Stimulated activated CD4-positive, alpha-beta T cell treated with anti-CD3 and anti-CD28 coated beads, TNF-alpha, amount 100 ng/mL, for 48 hours (primary cell): ENCODE data around the gene PILRA.
"Not testable (repeated sequence)": the region's sequence is repeated elsewhere in the genome, so short reads cannot be mapped to it uniquely, and the experiment has no call there.

ENCODE experiments used
- DNase-seq, 3 donors: peaks; one replicate each; pipeline ENCODE4 v3.0.0-alpha.2; 2020; ENCODE audit warnings: low read depth in 3 of 3

The PILRA gene

DNA sequence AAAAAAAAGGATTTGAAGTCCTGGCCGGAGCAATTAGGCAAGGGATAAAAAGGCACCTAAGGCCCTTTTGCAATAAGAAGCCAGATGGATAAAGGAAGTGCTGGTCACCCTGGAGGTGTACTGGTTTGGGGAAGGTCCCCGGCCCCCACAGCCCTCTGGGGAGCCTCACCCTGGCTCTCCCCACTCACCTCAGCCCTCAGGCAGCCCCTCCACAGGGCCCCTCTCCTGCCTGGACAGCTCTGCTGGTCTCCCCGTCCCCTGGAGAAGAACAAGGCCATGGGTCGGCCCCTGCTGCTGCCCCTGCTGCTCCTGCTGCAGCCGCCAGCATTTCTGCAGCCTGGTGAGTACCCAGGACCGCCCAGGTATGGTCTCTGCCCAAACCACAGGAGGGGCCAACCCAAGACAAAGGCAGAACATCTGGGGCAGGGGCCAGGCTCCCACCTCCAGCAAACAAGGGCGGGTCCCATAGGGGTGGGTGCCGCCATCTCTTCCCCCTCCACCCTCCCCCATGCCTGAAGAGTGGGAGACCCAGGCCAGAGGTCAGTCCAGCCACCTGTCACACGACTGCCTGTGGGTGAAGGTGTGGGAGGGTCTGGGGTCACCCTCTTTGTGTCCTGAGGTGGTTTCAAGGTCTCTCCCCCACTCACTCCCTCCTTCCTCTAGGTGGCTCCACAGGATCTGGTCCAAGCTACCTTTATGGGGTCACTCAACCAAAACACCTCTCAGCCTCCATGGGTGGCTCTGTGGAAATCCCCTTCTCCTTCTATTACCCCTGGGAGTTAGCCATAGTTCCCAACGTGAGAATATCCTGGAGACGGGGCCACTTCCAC lies 15.0 kb upstream of the PILRA start, which contains the start of gene PILRB:
Gene PILRB (plus strand): TSS at position 91 of the 830 bp plus-strand sequence. CDS start 186 bp downstream, at position 277.
- no peak for DNase-seq

DNA sequence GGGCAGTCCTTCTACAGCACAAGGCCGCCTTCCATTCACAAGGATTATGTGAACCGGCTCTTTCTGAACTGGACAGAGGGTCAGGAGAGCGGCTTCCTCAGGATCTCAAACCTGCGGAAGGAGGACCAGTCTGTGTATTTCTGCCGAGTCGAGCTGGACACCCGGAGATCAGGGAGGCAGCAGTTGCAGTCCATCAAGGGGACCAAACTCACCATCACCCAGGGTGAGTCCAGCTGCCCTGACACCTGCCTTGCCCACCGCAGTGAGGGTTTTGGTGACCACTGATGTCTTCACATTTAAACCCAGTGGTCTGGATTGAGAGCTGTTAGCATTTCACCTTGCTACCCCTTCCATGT lies 14.5 kb upstream of the PILRA start:
- no peak for DNase-seq

DNA sequence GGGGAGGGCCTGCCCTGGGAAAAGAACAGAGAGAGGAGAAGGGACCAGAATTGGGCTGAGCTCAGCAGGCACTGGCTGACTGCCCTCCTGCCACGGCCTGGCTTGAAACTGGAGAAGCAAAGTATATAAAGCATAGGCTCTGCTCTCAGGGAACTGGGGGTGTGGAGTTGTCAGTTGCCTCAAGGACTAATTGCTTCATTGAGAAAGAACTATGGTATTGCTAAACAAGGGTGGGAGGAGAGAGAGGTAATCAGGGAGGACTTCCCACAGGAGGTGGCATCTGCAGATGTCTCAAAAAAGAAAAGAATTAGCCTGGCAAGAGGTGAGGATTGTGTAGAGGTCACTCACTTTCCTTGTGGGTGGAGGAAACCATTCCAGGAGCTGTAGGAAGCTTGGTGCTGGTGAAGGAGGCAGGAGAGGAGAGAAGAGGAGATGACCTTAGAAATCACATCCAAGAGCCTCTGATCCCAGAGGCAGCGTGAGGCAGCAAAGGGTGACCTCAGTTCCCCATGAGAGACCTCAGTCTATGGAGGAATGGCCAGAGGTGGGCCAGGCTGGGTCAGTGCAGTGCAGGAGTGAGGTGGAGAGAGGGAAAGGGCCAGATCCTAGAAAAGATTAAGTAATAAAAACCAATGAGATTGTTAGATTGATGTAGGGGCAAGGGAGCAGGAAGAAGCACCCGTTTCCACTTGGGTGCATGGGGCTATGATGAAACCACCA lies 13.0 kb upstream of the PILRA start:
- no peak for DNase-seq

DNA sequence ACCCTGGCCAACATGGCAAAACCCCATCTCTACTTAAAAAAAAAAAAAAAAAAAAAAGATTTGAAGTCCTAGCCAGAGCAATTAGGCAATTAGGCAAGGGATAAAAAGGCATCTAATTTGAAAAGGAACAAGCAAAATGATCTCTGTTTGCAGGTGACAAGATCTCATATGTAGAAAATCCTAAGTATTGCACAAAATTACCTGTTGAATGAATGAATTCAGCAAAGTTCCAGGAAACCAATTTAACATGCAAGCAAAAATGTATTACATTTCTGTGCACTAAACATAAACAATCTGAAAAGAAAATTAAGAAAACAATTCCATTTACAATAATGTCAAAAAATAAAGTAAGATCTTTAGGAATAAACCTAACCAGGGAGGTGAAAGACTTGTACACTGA lies 10.2 kb upstream of the PILRA start:
- no peak for DNase-seq

DNA sequence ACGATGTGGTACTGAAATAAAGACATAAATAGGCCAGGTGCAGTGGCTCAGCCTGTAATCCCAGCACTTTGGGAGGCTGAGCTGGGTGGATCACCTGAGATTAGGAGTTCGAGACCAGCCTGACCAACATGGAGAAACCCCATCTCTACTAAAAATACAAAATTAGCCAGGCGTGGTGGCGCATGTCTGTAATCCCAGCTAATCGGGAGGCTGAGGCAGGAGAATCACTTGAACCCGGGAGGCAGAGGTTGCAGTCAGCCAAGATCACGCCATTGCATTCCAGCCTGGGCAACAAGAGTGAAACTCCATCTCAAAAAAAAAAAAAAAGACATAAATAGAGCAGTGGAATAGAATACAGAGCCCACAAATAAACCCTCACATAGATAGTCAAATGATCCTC lies 9.5 kb upstream of the PILRA start:
- not testable (repeated sequence) for DNase-seq

DNA sequence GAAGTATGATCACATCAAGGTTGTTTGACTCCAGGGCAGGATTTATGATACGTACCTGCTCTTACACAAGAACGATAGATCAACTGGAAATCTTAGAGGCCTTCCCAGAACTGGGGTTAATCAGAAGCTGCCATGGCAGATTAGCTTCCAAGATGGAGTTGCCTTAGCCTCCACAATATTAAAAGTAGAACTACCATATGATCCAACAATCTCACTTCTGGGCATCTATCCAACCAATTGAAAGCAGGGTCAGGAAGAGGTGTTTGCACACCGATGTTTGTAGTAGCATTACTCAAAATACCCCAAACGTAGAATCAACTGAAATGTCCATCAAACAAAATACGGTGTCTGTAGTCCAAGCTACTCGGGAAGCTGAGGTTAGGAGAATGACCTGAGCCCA lies 8.8 kb upstream of the PILRA start:
- no peak for DNase-seq

DNA sequence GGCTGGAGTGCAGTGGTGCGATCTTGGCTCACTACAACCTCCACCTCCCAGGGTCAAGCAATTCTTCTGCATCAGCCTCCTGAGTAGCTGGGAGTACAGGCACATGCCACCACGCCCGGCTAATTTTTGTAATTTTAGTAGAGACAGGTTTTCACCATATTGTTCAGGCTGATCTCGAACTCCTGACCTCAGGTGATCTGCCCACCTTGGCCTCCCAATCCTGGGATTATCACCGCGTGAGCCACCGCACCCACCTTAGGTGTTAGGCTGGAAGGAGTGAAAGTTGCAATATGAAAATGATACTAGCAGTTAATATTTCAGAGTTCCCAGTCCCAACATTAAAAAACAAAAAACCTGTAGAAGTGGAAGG lies 7.3 kb upstream of the PILRA start:
- DNase-seq: not testable (repeated sequence)

DNA sequence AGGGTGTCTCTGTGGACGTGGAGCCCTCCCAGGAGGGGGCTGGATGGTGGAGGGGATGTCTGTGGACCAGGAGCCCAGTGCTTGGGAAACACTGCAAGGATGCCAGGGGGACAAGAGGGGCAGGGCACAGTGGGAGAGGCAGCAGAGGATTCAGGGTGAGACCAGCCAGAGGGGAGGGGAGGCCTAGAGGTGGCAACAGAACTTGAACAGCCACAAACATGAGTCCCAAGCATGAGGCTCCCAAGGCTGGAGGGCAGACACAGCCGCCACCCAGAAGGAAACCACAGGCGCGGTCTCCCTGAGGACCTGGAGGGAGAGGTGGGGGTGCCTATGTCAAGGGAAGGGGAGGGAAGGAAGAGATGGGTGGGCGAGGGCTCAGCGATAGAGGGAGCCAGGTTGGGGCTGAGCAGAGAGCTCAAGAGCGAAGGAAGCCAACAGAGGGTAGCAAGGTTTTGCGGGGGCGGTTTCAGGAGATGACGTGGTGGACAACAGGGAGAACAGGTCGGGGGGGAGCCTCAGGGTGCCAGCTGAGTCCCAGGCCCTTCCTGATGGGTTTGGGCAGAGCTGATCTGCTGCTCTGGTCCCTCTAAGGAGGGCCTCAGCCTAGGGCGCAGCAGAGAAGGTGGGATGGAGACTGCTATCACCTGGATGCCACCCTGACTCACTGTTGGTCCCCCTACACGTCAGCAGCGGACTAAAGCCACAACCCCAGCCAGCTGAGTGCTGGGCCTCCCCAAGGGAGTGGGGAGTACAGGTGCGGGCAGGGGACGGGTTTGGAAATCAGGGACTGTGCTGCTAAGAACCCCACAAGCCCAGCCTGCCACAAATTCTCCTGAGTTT lies 6.7 kb upstream of the PILRA start:
- peak in 1 of 3 donors; percentile 45 for DNase-seq

DNA sequence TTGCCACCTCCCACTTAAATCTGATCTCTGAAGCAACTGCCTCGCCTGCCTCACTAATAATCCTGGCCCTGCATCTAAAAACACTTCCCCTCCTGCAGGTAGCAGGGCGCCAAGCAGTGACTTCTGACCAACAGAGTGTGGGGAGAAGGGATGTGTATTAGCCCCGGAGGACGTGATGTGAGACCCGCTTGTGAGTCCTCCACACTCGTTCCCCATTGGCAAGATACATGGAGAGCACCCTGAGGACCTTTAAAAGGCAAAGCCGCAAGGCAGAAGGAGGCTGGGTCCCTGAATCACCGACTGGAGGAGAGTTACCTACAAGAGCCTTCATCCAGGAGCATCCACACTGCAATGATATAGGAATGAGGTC lies 6.1 kb upstream of the PILRA start:
- DNase-seq: no peak

DNA sequence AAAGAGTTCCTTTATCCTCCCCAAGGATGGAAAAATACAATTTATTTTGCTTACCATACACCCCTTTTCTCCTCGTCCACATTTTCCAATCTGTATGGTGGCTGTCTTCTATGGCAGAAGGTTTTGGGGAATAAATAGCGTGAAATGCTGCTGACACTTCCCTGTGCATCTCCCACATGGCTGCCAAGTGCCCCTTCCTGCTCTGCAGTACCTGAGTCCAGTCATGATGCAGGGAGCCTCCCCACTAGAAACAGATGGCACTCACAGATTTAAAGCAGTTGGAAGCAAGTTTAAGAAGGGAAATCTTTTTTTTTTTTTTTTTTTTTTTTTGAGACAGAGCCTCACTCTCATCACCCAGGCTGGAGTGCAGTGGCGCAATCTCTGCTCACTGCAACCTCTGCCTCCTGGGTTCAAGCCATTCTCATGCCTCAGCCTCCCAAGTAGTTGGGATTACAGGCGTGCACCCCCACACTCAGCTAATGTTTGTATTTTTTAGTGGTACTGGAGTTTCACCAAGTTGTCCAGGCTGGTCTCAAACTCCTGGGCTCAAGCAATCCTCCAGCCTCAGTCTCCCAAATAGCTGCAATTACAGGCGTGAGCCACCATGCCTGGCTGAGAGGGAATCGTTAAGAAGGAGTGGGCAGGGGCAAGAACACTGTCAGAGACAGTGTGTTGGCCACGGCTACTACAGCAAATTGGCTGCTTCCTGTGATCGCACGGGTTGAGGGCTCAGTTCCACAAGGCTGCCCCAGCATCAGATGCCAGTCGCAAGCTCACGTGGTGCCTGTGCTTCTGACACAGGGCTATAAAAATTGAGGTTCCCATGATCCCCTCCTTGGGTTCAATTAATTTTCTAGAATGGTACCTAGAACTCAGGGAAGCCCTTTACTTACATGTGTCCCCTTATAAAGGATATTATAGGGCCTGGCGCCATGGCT lies 5.3 kb upstream of the PILRA start:
- DNase-seq: no peak

DNA sequence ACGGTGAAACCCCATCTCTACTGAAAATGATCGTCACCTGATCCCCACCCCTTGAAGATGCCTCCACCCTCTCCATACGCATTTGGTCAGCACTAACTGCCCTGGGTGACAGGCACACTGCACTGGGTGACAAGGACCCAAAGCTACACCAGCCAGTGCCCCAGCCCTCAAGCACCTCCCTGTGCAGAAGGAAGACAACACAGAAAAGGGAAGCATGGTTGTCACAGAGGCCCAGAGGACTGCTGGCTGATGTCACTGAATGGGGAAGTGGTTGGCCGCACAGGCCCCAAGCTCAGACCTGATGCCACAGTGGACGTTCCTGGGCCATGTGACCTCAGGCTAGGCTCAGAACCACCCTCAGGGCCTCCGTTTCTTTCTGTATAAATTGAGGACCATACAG lies 4.2 kb upstream of the PILRA start:
- no peak for DNase-seq

DNA sequence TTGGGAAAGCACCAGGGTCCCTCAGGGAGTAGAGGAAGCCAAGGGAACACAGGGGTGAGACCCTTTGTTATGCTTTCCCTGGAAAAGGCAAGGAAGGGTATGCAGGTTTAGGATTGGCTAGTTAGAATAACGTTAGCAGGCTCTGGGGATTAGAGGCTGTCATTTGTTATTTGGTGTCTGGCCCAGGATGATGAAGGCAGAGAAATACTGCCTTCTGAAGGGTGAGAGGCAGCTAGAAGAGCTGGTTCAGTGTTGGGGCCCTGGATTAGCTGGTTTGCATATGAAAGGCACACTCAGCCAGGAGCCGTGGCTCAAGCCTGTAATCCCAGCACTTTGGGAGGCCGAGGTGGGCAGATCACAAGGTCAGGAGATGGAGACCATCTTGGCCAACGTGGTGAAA lies 3.0 kb upstream of the PILRA start:
- no peak for DNase-seq

DNA sequence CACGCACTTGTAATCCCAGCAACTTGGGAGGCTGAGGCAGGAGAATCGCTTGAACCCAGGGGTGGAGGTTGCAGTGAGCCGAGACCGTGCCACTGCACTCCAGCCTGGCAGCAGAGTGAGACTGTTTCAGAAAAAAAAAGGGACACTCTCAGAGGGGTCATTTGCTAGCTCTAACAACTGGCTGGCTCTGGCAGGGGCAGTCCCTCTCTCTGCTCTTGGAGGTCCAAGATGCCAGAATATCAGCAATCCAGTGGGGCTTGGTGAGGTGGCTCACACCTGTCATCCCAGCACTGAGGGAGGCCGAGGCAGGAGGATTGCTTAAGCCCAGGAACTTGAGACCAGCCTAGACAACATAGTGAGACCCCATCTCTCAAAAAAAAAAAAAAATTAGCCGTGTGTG lies 2.5 kb upstream of the PILRA start:
- no peak for DNase-seq

DNA sequence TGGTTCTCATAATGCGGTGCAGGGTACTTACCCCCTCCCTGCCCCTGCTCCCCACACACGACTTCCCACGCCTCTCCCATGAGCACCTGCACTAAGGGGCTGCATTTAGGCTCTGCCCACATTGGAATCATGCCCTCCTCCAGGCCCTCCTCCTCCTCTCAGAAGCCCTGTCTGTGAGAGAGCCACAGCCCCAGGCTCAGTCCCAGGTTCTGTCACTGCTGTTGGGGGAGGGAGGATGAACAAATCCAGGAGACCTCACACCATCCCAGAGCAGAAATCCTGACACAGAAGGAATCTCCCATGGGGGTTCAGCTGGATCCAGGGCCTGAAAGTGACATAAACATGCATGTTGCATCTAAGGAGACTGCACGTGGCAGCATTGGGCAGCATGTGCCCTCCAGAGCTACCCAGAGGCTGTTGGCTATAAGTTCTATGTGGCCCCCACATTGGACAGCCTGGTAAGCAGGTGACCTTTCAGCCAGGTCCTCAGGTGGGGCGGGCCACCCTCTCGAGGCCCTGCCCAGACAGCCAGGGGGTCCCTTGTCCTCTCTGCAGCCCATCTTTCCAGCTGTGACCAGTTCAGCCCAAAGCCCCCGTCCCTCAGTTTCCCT lies 1.6 kb upstream of the PILRA start:
- DNase-seq: no peak

DNA sequence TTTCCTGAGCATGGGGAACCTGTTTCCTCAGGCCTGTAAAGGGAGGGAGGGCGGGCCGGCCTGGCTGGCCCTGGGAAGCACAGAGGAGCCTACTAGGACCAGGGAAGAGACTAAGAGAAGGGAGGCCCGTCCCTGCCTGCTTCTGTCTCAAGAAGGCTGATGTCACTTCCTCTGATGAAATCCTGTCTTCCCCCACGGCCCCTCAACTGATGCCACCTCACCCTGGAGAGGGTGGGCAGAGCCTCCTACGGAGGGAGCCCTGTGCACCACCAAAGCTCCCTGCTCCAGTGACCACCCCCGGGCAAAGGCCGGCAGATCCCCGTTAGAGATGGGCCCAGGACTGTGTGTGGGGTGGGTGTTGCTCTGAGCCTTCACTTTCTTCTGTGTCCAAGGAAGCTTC lies 1.0 kb upstream of the PILRA start:
- DNase-seq: no peak

DNA sequence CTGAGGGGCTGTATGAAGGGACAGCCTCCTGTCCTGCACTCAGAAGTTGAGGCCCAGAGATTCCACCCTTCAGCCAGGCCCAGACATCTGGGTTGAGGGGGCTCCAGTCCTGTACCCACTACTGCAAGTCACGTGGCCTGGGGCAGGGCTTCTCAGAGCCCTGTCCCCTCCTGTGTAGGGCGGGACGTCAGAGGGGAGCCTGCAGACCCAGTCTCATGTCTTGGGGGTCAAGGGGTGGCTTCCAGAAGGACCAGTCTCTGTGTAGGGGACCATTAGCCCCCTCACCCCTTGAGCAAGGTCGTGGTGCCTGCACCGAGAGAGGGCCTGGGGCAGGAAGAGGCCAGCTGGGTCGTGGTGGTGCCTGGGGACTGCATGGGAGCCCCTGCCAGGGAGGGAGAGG lies 593 bp upstream of the PILRA start:
- no peak for DNase-seq

DNA sequence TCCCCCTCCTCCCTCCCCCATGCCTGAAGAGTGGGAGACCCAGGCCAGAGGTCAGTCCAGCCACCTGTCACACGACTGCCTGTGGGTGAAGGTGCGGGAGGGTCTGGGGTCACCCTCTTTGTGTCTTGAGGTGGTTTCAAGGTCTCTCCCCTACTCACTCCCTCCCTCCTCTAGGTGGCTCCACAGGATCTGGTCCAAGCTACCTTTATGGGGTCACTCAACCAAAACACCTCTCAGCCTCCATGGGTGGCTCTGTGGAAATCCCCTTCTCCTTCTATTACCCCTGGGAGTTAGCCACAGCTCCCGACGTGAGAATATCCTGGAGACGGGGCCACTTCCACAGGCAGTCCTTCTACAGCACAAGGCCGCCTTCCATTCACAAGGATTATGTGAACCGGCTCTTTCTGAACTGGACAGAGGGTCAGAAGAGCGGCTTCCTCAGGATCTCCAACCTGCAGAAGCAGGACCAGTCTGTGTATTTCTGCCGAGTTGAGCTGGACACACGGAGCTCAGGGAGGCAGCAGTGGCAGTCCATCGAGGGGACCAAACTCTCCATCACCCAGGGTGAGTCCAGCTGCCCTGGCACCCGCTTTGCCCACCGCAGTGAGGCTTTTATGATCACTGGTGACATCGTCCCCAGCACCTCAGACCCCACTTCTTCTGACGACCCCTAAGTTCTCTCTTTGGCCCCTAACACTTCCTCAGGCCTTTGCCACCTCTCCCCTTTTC lies 747 bp downstream of the PILRA start:
- not testable (repeated sequence) for DNase-seq

DNA sequence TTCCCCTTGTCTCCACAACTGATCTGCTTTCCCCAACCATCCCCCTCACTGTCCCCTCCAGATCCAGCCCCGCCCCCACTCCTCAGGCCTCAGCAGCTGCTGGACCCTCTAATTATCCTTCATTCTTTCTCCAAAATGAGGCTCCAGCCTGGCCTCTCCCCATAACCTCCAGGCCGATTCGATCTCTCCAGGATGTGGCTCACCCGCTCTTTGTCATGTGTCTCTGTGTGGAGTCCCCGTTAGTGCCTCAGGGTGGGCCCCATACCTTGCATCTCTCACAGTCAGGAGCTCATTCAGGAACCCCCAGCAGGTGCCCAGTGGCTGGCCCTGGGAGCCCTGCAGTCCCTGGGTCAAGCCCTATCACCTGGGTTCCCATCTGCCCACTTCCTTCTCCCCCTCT lies 1.3 kb downstream of the PILRA start:
- no peak for DNase-seq

DNA sequence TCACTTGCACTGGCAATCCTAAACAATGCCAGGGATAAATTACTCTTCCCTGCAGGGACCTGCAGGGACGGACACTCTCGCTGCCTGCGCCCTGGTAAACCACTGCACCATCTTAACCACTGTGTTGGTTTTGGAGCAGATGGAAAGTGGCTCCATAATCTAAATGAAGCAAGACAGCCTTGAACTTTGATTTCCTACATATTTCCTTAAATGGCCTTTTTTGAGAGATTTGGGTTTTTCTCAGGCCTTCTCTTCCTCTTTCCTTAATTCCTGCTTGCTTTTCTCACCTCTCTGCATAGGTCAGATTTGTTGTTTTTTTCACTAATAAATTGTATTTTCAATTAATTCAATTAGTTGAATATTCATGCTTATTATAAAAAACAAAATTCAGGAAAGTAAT lies 2.8 kb downstream of the PILRA start:
- no peak for DNase-seq

DNA sequence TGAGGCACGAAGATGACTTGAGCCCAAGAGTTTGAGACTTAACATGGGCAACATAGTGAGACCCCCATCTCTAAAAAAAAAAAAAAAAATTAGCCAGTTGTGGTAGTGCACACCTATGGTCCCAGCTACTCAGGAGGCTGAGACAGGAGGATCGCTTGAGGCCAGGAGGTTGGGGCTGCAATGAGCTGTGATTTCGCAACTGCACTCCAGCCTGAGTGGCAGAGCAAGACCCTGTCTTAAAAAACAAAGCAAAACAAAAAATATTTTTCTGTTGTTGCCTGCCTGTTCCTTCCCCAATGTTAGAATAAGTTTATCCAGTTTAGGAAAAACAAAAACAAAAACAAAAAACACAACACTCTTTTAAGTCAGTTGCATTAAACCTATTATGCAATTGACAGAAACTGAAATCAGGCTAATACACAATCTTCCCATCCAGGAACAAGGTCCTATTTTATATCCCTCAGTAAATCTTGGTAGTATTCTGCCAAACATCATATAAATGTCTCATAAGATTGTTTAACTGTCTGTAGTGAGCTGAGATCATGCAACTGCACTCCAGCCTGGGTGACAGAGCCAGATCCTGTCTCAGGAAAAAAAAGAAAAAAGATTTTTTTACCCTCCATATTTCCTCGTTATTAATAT lies 4.9 kb downstream of the PILRA start:
- no peak for DNase-seq
